HTR-8/SVneo (cell line): ENCODE data around the gene ERG.

Source experiments
- DNase-seq: peaks from one replicate; pipeline ENCODE4 v3.0.0; 2011; ENCODE audit warnings: low spot score, mixed read lengths; ENCODE audit not compliant: insufficient read length
- FAIRE-seq: peaks from 2 replicates; lab custom pipeline; 2011; peaks lifted over from hg19 to GRCh38; lab: Jason Lieb, UNC

ERG gene

GRCh38 chr21:38500073-38500472 lies 1.8 kb upstream of the ERG start:
- no peak for FAIRE-seq
- no peak for DNase-seq

GRCh38 chr21:38499296-38499695 lies 1.0 kb upstream of the ERG start:
- DNase-seq, result no peak
- no peak for FAIRE-seq

GRCh38 chr21:38496224-38496623 lies 2.1 kb downstream of the ERG start:
- no peak for DNase-seq
- FAIRE-seq, result no peak

GRCh38 chr21:38495696-38496095 lies 2.6 kb downstream of the ERG start:
- FAIRE-seq (no peak), DNase-seq (no peak)

- DNase-seq (no peak), FAIRE-seq (no peak)
Measured at GRCh38 chr21:38495242-38495641, 3.0 kb downstream of the ERG start.

GRCh38 chr21:38494703-38495102 lies 3.6 kb downstream of the ERG start:
- no peak for FAIRE-seq
- no peak for DNase-seq

- FAIRE-seq (no peak), DNase-seq (no peak)
Measured at GRCh38 chr21:38494251-38494642, 4.0 kb downstream of the ERG start.

- FAIRE-seq (no peak), DNase-seq (no peak)
Measured at GRCh38 chr21:38493549-38494250, 4.6 kb downstream of the ERG start.

- FAIRE-seq, result no peak
Measured at GRCh38 chr21:38492007-38492406, 6.3 kb downstream of the ERG start.

GRCh38 chr21:38491536-38491935 lies 6.7 kb downstream of the ERG start:
- FAIRE-seq, result no peak

More at GRCh38 chr21:38492007-38492406, 6.3 kb downstream of the ERG start:
- no peak for DNase-seq

GRCh38 chr21:38490411-38491020 lies 7.8 kb downstream of the ERG start:
- no peak for FAIRE-seq
- no peak for DNase-seq

More at GRCh38 chr21:38491536-38491935, 6.7 kb downstream of the ERG start:
- DNase-seq, result no peak

- no peak for DNase-seq
- no peak for FAIRE-seq
Measured at GRCh38 chr21:38489729-38490128, 8.5 kb downstream of the ERG start.

- DNase-seq (no peak), FAIRE-seq (no peak)
Measured at GRCh38 chr21:38489271-38489652, 9.0 kb downstream of the ERG start.

- no peak for DNase-seq
- no peak for FAIRE-seq
Measured at GRCh38 chr21:38488640-38489270, 9.5 kb downstream of the ERG start.

- DNase-seq (no peak), FAIRE-seq (no peak)
Measured at GRCh38 chr21:38487901-38488639, 10.2 kb downstream of the ERG start.

GRCh38 chr21:38486706-38487105 lies 11.6 kb downstream of the ERG start:
- no peak for FAIRE-seq
- DNase-seq, result no peak

GRCh38 chr21:38486221-38486620 lies 12.1 kb downstream of the ERG start:
- DNase-seq, result no peak
- no peak for FAIRE-seq

GRCh38 chr21:38479641-38480525 lies 18.4 kb downstream of the ERG start:
- DNase-seq (no peak), FAIRE-seq (no peak)

GRCh38 chr21:38478782-38479181 lies 19.5 kb downstream of the ERG start:
- DNase-seq (peak; percentile 33), FAIRE-seq (no peak)

GRCh38 chr21:38477226-38477625 lies 21.1 kb downstream of the ERG start:
- DNase-seq, result no peak
- FAIRE-seq, result no peak
